ENCODE results near the gene RELB. TPM values are rescaled to one million over a fixed set of nuclear protein-coding genes. Genes with fewer than 3 reads are reported as not detected.
A peak's percentile ranks its signal among the peaks of the same experiment; 100 is the strongest.

The RELB gene
- total and polyA plus RNA-seq, 9 of the 15 experiments (the other 6 are each of a cell fraction or from before 2014, with no cell fraction given): 0.15 to 1.1 (median 0.28) TPM; not detected in 2

DNA sequence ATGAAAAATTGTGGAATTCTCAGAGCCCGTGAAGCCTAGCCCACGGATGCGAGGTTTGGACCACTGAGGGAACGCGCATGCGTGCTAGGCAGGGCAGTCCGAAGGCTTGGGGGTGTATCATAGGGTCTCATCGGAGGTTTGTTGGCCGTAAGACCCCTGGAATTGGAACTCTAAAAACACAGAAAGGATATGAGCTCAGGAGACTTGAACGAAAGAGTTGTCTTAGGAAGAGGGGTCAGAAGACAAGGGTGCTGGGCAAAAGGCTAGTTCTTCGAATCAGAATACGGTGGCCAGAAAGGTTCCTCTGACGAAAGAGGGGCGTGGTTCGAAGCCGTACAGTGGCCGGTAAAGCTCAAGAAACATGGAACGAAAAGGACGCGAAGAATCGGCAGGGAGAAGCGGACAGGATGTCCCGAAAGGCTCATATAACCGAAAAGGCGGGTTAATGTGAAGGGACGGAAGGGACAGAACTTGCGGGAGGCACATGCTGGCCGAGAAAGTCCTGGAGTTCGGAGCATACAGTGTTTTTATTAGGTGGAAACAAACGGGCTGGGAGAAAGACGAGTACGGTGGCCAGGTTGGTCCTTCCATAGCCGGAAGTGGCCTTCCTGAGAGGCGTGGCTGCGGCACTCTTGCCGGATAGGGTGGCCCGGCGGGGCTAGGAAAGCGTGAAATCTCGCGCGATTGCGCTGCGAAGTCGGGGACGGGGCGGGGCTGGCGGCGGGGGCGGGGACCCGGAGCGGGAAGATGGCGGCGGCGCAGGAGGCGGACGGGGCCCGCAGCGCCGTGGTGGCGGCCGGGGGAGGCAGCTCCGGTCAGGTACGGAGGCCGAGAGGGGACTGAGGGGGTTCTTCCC is 46.4 kb upstream of the RELB start, which contains the start of gene CLPTM1 (continued):
- TF ChIP-seq, protein P1, sequence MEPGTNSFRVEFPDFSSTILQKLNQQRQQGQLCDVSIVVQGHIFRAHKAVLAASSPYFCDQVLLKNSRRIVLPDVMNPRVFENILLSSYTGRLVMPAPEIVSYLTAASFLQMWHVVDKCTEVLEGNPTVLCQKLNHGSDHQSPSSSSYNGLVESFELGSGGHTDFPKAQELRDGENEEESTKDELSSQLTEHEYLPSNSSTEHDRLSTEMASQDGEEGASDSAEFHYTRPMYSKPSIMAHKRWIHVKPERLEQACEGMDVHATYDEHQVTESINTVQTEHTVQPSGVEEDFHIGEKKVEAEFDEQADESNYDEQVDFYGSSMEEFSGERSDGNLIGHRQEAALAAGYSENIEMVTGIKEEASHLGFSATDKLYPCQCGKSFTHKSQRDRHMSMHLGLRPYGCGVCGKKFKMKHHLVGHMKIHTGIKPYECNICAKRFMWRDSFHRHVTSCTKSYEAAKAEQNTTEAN (CRISPR knock-in tag; IDR thresholded peaks at IDR 0.05): 0 out of 2 replicates have a peak, but pooled peaks have one; percentile 24
- TF ChIP-seq RBM22 (IDR thresholded peaks at IDR 0.05; ENCODE audit: low read depth, low read length, poor library complexity, severe bottlenecking) (no peak), TBL1XR1 (IDR thresholded peaks at IDR 0.05; ENCODE audit: low read length in 2 of 2) (no peak), NUFIP1 (IDR thresholded peaks at IDR 0.05; ENCODE audit: partially characterized antibody) (no peak), TRIM28 (IDR thresholded peaks at IDR 0.05) (peak; percentile 83; the same call in 1 of the 2 replicates), CXXC5 (CRISPR knock-in tag; IDR thresholded peaks at IDR 0.05) (peak; percentile 73), CREB3 (tag; conservative IDR thresholded peaks at IDR 0.05; ENCODE audit: low read depth) (no peak), ZFPM2 (CRISPR knock-in tag; IDR thresholded peaks at IDR 0.05) (no peak), BMI1 (IDR thresholded peaks at IDR 0.05; ENCODE audit: low read length) (no peak), NFIX (CRISPR knock-in tag; IDR thresholded peaks at IDR 0.05; ENCODE audit: low read depth) (no peak), MXD1 (CRISPR knock-in tag; IDR thresholded peaks at IDR 0.05; ENCODE audit: borderline replicate concordance, poor library complexity, severe bottlenecking) (no peak), TSC22D4 (tag; IDR thresholded peaks at IDR 0.05) (no peak), ZBTB26 (CRISPR knock-in tag; IDR thresholded peaks at IDR 0.05) (no peak), ELF1 (tag; IDR thresholded peaks at IDR 0.05) (peak; percentile 98), ZNF12 (CRISPR knock-in tag; IDR thresholded peaks at IDR 0.05) (peak; percentile 26; the same call in 1 of the 2 replicates), SMAD4 (CRISPR knock-in tag; conservative IDR thresholded peaks at IDR 0.05) (no peak), ZNF311 (CRISPR knock-in tag; IDR thresholded peaks at IDR 0.05) (no peak), E2F1 (CRISPR knock-in tag; IDR thresholded peaks at IDR 0.05) (no peak)
- TF ChIP-seq, protein P2, sequence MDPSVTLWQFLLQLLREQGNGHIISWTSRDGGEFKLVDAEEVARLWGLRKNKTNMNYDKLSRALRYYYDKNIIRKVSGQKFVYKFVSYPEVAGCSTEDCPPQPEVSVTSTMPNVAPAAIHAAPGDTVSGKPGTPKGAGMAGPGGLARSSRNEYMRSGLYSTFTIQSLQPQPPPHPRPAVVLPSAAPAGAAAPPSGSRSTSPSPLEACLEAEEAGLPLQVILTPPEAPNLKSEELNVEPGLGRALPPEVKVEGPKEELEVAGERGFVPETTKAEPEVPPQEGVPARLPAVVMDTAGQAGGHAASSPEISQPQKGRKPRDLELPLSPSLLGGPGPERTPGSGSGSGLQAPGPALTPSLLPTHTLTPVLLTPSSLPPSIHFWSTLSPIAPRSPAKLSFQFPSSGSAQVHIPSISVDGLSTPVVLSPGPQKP (CRISPR knock-in tag; IDR thresholded peaks at IDR 0.05): no peak
- TF ChIP-seq, protein P3, sequence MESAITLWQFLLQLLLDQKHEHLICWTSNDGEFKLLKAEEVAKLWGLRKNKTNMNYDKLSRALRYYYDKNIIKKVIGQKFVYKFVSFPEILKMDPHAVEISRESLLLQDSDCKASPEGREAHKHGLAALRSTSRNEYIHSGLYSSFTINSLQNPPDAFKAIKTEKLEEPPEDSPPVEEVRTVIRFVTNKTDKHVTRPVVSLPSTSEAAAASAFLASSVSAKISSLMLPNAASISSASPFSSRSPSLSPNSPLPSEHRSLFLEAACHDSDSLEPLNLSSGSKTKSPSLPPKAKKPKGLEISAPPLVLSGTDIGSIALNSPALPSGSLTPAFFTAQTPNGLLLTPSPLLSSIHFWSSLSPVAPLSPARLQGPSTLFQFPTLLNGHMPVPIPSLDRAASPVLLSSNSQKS (CRISPR knock-in tag; IDR thresholded peaks at IDR 0.05): no peak

All from K562 (cell line).